Measurements from ENCODE around the gene PRKAR2A.

PRKAR2A gene

DNA sequence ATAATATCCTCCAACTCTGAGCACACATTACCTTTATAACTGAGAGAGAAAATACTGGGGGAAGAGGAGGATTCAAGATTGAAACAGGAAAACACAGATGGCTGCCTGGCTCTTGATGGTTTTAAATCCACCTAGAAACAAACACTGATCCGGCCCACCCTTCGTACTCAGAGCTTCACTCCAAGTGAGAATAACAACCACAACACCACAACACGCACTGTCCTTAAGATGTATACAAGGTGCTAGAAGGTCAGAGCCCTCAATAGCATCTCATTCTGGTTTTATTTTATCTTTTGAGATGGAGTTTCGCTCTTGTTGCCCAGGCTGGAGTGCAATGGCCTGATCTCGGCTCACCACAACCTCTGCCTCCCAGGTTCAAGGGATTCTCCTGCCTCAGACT lies 140.5 kb downstream of the PRKAR2A start:
- H3K4me3 ChIP-seq (ENCODE audit: low read depth, low read length) = no peak overlapping the region
- TF ChIP-seq CTCF (IDR thresholded peaks at IDR 0.05; ENCODE audit: borderline replicate concordance, insufficient read depth, low read depth, low read length) = no peak

GRCh38 chr3:48702320-48702920 lies 145.3 kb downstream of the PRKAR2A start:
- no peak overlapping the region for H3K4me3 ChIP-seq (ENCODE audit: low read depth, low read length)
- no peak for TF ChIP-seq CTCF (IDR thresholded peaks at IDR 0.05; ENCODE audit: borderline replicate concordance, insufficient read depth, low read depth, low read length)

- TF ChIP-seq CTCF (IDR thresholded peaks at IDR 0.05; ENCODE audit: borderline replicate concordance, insufficient read depth, low read depth, low read length) = no peak
- no peak overlapping the region for H3K4me3 ChIP-seq (ENCODE audit: low read depth, low read length)
Measured at GRCh38 chr3:48700731-48701405, 146.8 kb downstream of the PRKAR2A start.

- no peak for TF ChIP-seq CTCF (IDR thresholded peaks at IDR 0.05; ENCODE audit: borderline replicate concordance, insufficient read depth, low read depth, low read length)
- H3K4me3 ChIP-seq (ENCODE audit: low read depth, low read length) = no peak overlapping the region
Measured at GRCh38 chr3:48698891-48699290, 148.8 kb downstream of the PRKAR2A start.

DNA sequence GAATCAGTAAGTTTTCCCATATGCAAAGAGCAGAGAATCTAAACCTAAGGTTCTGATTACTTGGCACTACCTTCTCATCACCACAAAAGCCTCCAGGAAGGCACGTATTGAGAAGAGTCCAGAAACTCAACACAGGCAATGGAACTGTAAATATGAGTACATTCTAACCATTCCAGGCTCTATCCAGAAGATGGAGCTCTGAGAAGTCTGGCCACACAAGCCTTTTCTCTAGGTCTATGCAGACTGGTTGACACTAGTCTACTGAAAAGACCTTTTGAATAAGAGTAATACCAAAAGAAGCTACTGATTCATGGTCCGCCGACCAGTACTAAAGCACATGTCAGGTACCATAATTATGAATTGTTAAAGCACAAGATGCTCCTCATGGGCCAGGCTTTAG lies 149.7 kb downstream of the PRKAR2A start:
- H3K4me3 ChIP-seq (ENCODE audit: low read depth, low read length) = no peak overlapping the region
- no peak for TF ChIP-seq CTCF (IDR thresholded peaks at IDR 0.05; ENCODE audit: borderline replicate concordance, insufficient read depth, low read depth, low read length)

GRCh38 chr3:48696601-48697000 lies 151.1 kb downstream of the PRKAR2A start:
- TF ChIP-seq CTCF (IDR thresholded peaks at IDR 0.05; ENCODE audit: borderline replicate concordance, insufficient read depth, low read depth, low read length) = no peak

More at GRCh38 chr3:48696601-48697000, 151.1 kb downstream of the PRKAR2A start:
- no peak overlapping the region for H3K4me3 ChIP-seq (ENCODE audit: low read depth, low read length)

Measured in GM12875 (cell line).